GM10847 (cell line): Measurements from ENCODE around the gene NUCKS1.

Source experiments
- POLR2A ChIP-seq: IDR thresholded peaks from 2 replicates; pipeline ENCODE4 v1.6.1; 2011; ENCODE audit not compliant: insufficient read length; ENCODE audit errors: extremely low read depth

NUCKS1 gene

GRCh38 chr1:205750138-205751035 lies at the start of gene NUCKS1:
NUCKS1 (minus strand) TSS chr1:205750182; CDS start chr1:205749973, 209 bp downstream.
- peak; percentile 6 for TF ChIP-seq POLR2A

GRCh38 chr1:205798577-205798976 lies 48.6 kb upstream of the NUCKS1 start:
- no peak for TF ChIP-seq POLR2A

- TF ChIP-seq POLR2A, result no peak
Measured at GRCh38 chr1:205797168-205797567, 47.2 kb upstream of the NUCKS1 start.

GRCh38 chr1:205794011-205794730 lies 44.2 kb upstream of the NUCKS1 start:
- TF ChIP-seq POLR2A, result no peak

GRCh38 chr1:205792961-205793673 lies 43.1 kb upstream of the NUCKS1 start:
- no peak for TF ChIP-seq POLR2A

DNA sequence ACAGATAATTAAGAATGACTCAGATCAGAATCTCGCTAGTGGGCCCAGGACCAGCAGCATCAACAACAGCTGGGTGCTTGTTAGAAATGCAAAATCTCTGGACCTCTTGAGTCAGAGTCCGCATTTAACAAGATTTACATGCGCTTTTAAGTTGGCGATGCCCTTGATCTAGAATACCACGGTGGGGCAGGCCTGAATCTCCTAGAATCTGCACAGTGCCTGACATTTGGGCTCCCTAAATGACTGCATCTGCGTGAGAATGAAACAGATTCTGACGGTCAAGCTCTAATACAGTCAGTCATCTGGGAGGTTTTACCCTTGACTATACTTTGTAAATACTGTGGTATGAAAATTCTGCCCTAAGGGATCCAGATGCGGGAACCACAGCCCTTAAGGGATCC lies 42.5 kb upstream of the NUCKS1 start:
- no peak for TF ChIP-seq POLR2A

GRCh38 chr1:205791568-205792180 lies 41.7 kb upstream of the NUCKS1 start:
- no peak for TF ChIP-seq POLR2A

DNA sequence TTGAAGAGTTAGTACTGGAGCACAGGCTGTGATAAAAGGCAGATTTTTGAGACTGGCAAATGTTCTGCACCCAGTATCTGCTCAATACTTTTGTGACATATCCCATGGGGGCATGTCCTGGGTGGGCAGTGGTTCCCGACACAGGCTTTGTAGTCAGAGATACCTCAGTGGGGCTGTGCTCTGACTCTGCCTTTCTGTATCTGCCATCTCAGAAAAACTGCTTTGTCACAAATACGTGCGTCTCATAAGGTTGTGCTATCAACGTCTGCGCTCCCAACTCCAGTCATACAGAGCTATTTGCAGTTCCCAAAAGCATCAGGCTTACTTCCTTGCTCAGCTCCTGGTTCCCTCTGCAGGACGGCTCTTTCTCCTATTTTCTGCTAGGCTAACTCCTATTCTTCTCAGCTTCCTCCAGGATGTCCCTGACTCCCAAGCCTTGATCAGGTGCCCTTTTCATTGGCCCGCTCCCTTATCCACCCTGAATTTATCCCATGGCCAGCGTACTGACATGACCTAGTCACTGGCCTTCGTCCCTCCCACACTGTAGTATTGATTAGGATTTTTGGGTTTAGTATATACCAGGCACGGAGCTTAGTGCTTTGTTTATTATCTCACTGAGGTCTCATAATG lies 37.4 kb upstream of the NUCKS1 start:
- TF ChIP-seq POLR2A, result no peak

DNA sequence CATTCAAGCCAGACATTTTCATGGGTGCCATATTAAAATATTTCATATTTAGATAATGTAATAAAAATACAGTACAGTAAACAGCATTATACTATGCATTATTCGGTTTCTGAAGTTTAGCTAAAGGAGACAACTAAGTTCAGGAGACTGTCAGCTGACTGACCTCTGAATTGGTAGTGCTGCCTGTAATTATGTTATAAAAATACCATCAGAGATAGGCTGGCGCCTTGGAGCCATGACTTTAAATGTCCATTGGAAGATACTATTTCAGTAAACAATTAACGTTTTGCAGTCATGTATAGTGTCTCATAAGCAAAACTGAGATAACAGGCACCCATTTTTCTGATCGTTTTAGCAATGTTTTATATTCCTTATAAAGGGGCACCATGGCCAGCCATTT lies 36.6 kb upstream of the NUCKS1 start:
- TF ChIP-seq POLR2A, result no peak

DNA sequence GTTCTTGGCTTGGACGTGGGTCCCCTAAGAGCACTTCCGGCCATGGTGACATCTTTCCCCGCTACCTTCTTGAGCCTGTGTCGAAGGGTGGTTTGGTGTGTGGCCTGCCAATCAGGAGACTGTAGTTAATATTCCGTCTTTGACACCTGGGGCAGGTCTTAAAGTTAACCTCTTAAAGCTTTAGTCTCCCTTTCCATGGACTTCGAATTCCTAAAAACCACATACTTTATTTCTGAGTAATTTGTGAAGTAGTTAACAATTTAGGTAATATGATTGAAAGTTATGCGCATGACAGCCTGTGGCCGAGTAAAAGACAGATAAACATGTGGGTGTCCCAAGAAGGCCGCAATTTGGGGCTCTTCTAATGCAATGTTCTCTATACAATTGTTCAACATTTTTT lies 35.5 kb upstream of the NUCKS1 start:
- no peak for TF ChIP-seq POLR2A

DNA sequence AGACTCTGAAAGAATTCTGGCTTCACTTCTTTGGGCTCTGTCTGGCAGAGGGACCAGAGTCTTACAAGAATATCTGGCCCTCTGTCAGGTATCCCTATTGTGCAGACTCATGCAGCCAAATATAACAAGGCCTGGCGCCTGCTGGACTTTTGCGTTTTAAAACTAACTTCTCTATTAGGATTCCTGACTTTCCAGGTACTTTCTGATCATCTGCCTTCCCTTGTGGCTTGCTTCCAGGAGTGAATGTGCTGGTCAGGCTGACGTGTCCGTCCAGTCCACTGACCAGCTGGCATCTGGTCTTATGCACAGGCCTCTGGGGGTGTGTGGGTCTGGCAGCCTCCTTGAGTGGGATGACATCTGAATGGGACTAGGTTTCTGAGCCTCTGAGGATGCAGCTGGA lies 33.9 kb upstream of the NUCKS1 start:
- TF ChIP-seq POLR2A, result no peak

DNA sequence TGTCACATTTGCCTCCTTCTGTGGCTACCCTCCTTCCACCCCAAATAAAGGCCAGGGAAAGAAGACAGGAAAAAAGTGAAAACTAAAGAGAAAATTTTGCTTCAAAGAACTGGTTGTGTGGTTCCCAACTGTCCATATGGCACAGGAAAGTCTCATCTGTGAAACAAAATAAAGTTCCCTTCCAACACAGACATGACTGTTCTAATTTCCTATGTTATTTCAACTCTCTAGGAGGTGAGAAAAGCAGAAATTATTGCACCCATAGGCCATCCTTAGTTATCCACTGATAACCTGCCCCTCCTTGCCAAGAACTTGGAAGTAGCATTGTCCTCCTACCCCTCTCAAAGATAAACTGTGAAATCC lies 33.4 kb upstream of the NUCKS1 start:
- TF ChIP-seq POLR2A, result no peak

- no peak for TF ChIP-seq POLR2A
Measured at GRCh38 chr1:205782627-205783432, 32.8 kb upstream of the NUCKS1 start.

- TF ChIP-seq POLR2A, result no peak
Measured at GRCh38 chr1:205780335-205780734, 30.4 kb upstream of the NUCKS1 start.
